Ectodermal cell (in vitro differentiated cells): ENCODE results near the gene HJV.

Source experiments
- H3K27ac ChIP-seq: 2 replicates; pipeline ENCODE4 v1.7.0; 2013; ENCODE audit warnings: mild to moderate bottlenecking, low read depth, low read length; ENCODE audit not compliant: insufficient read depth, poor library complexity, severe bottlenecking
- H3K27me3 ChIP-seq: 2 replicates; pipeline ENCODE4 v1.7.0; 2013; ENCODE audit warnings: mild to moderate bottlenecking, low read length; ENCODE audit not compliant: insufficient read depth, control insufficient read depth, poor library complexity, severe bottlenecking
- H3K36me3 ChIP-seq: one replicate; pipeline ENCODE4 v1.7.0; 2013; ENCODE audit warnings: low read length; ENCODE audit not compliant: control insufficient read depth, insufficient read depth
- H3K4me1 ChIP-seq: one replicate; pipeline ENCODE4 v1.7.0; 2013; ENCODE audit warnings: low read length; ENCODE audit not compliant: control insufficient read depth, insufficient read depth
- H3K4me3 ChIP-seq: 2 replicates; pipeline ENCODE4 v1.7.0; 2013; ENCODE audit warnings: low read depth, low read length, control low read depth; ENCODE audit not compliant: insufficient read depth
- H3K9me3 ChIP-seq: 2 replicates; pipeline ENCODE4 v1.7.0; 2013; ENCODE audit warnings: mild to moderate bottlenecking, low read length, moderate library complexity; ENCODE audit not compliant: control insufficient read depth
- WGBS, 2 experiments: methylation state at CpG; one replicate each; pipeline ENCODE4 v1.1.7; 2013; ENCODE audit warnings: missing lambda C conversion rate in 2 of 2; 5-methylcytosine and 5-hydroxymethylcytosine counted together

HJV gene

DNA sequence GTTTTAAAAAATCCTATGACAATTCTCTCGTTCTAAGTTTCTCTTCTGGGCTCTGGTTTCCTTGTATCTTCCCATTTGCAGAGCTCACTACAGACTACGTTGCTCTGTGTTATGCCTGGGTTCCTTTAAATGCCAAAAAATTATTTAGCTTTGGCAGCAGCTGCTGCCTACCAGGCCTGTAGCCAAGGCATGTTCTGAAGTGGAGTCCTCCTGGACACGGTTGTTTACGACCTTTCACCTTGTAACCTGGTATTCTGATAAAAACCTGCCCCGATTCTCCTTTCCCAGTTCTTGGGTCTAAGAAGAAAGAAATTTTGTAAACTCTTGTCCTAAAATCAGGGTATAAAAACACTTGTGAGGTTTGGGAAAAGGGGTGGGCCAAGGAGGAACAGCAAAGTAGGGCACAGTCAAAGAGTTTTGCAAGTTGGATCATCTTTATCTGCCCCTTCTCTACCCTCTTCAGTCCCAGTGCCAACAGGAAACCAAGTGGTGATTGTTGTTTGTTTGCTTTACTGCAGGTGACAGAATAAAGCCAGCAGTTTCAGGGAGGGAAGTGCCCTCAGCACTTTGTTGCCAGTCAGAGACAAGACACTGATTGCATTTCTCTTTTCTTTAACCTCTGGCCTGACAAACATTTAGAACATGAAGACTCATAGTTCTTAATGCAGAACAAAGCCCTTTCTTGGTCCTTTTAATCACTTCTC lies 22.1 kb downstream of the HJV start:
- Histone ChIP-seq H3K27ac (no peak overlapping the region), H3K4me3 (no peak overlapping the region), H3K9me3 (no peaks in the 10 kb centered on the region), H3K36me3 (peaks cover 9% of the 10 kb centered on the region), H3K4me1 (peaks cover 7% of the 10 kb centered on the region), H3K27me3 (no peaks in the 10 kb centered on the region)
- 91 to 93% methylated on average over 5 of the region's 5 CpGs for WGBS, 2 experiments

DNA sequence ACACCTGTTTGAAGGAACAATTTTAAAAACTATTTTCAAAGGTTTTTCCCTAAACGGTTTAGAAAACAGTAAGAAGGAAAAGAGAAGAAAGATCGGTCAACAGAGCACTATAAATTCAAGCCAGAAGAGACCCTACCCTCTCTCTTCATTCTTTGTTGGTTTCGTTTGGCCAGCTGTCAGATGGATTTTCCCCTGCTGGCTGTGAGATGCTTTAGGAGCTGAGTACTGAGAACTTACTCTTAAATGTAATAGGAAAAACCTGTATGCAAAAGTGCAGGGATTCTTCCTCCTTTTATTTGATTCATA lies 23.9 kb downstream of the HJV start:
- H3K4me1 ChIP-seq, result peaks cover 15% of the 10 kb centered on the region
- peaks cover 24% of the 10 kb centered on the region for H3K36me3 ChIP-seq
- no peak overlapping the region for H3K27ac ChIP-seq
- H3K4me3 ChIP-seq, result peak overlapping the region; percentile 97
- 34 to 55% methylated on average over 1 to 3 of the region's 3 CpGs for WGBS, 2 experiments
- H3K9me3 ChIP-seq, result no peaks in the 10 kb centered on the region
- H3K27me3 ChIP-seq, result no peaks in the 10 kb centered on the region

- Histone ChIP-seq H3K4me3 (peak overlapping the region; percentile 97), H3K36me3 (peaks cover 24% of the 10 kb centered on the region), H3K27ac (no peak overlapping the region), H3K27me3 (no peaks in the 10 kb centered on the region), H3K4me1 (peaks cover 15% of the 10 kb centered on the region), H3K9me3 (no peaks in the 10 kb centered on the region)
- 38 to 50% methylated on average over 12 of the region's 12 CpGs for WGBS, 2 experiments
Measured at GRCh38 chr1:145997016-145997717, 24.4 kb downstream of the HJV start.

- peak within 1 kb of the TSS; percentile 44 for H3K27ac ChIP-seq
- 2% methylated on average over 30 of the region's 30 CpGs for WGBS, 2 experiments
- H3K9me3 ChIP-seq, result no peaks in the 10 kb centered on the region
- peaks cover 15% of the 10 kb centered on the region for H3K4me1 ChIP-seq
- peaks cover 24% of the 10 kb centered on the region for H3K36me3 ChIP-seq
- H3K4me3 ChIP-seq, result peak within 1 kb of the TSS; percentile 97
- H3K27me3 ChIP-seq, result no peaks in the 10 kb centered on the region
Measured at GRCh38 chr1:145996433-145997015, 25.0 kb downstream of the HJV start, which contains the start of gene TXNIP. TSS of gene TXNIP (minus strand) at chr1:145996579. CDS start at chr1:145996266, 313 bp downstream.

GRCh38 chr1:145995964-145996432 lies 25.5 kb downstream of the HJV start:
- no peaks in the 10 kb centered on the region for H3K9me3 ChIP-seq
- H3K4me3 ChIP-seq, result peak overlapping the region; percentile 97
- peaks cover 15% of the 10 kb centered on the region for H3K4me1 ChIP-seq
- H3K27ac ChIP-seq, result peak overlapping the region; percentile 44
- no peaks in the 10 kb centered on the region for H3K27me3 ChIP-seq
- H3K36me3 ChIP-seq, result peaks cover 24% of the 10 kb centered on the region
- WGBS, 2 experiments, result 2 to 3% methylated on average over 11 to 12 of the region's 13 CpGs

DNA sequence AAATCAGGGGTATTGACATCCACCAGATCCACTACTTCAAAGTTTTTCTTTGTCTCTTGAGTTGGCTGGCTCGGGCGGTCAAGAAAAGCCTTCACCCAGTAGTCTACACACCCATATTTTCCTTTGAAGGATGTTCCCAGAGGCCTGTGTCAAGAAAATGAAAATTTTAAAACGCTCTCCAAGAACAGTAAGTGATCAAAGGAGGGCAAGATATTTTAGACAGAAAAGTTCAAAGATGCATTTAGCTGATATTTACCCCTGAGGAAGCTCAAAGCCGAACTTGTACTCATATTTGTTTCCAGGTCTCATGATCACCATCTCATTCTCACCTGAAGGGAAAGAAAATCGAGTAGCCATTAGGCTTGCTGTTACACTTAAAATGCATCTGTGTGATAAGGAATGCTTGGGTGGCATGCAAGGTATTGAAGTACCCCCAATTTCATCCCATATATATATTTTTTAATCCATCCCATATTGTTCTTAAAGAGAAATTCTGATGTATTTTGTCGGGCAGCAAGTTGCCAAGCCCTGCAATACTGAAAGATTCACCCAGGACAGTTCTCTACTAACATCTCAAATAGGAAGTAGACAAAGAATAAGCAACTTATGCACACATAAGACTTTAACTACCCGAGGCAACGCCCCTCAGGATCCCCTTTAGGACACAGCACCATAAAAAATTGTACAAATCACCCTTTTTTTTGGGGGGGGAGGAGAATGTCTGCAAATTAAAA lies 26.2 kb downstream of the HJV start:
- peaks cover 15% of the 10 kb centered on the region for H3K4me1 ChIP-seq
- peak overlapping the region; percentile 97 for H3K4me3 ChIP-seq
- H3K9me3 ChIP-seq, result no peaks in the 10 kb centered on the region
- H3K27me3 ChIP-seq, result no peaks in the 10 kb centered on the region
- no peak overlapping the region for H3K27ac ChIP-seq
- peaks cover 24% of the 10 kb centered on the region for H3K36me3 ChIP-seq
- 54 to 59% methylated on average over 7 to 8 of the region's 8 CpGs for WGBS, 2 experiments

- H3K27me3 ChIP-seq, result no peaks in the 10 kb centered on the region
- 91 to 94% methylated on average over 10 of the region's 10 CpGs for WGBS, 2 experiments
- peaks cover 24% of the 10 kb centered on the region for H3K36me3 ChIP-seq
- no peak overlapping the region for H3K27ac ChIP-seq
- H3K9me3 ChIP-seq, result no peaks in the 10 kb centered on the region
- H3K4me3 ChIP-seq, result peak overlapping the region; percentile 97
- peaks cover 15% of the 10 kb centered on the region for H3K4me1 ChIP-seq
Measured at GRCh38 chr1:145994391-145995120, 27.0 kb downstream of the HJV start.

GRCh38 chr1:145993618-145994390 lies 27.7 kb downstream of the HJV start:
- WGBS, 2 experiments, result 94 to 97% methylated on average over 6 of the region's 6 CpGs
- Histone ChIP-seq H3K27ac (no peak overlapping the region), H3K9me3 (no peaks in the 10 kb centered on the region), H3K4me1 (peaks cover 15% of the 10 kb centered on the region), H3K27me3 (no peaks in the 10 kb centered on the region), H3K4me3 (peak overlapping the region; percentile 97), H3K36me3 (peaks cover 24% of the 10 kb centered on the region)

DNA sequence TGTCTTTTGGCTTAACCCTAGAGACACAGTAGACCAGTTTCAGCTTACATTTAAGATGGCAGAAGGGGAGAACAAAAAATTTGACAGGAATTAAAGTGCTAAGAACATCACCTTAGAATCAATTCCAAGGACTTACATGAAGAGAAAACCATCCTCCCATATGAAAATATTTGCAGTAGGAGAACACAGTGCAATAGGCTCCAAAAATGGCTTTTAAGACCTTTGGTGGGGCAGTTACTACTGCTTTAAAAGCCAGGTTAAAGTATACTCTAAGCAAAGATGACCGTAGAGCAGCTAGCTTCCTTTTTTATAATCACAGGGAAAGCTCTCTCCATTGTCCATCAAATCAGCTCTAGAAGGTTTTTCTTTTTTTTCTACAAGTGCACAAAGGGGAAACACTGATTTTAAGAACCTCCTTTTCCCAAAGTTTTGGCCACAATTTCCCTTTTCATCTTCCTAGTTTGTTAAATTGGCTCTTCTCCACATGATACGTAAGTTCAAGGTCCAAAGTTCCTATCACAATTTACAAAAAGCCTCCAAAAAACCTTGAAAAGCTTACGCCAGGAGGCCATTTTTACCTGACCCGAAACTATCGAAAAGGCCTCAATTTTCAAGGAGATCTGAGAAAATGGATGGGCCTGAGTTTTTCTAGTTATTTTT lies 28.4 kb downstream of the HJV start:
- Histone ChIP-seq H3K27ac (no peak overlapping the region), H3K4me3 (peak overlapping the region; percentile 97), H3K27me3 (no peaks in the 10 kb centered on the region), H3K9me3 (no peaks in the 10 kb centered on the region), H3K36me3 (peaks cover 24% of the 10 kb centered on the region), H3K4me1 (peaks cover 15% of the 10 kb centered on the region)
- 95 to 96% methylated on average over 5 of the region's 5 CpGs for WGBS, 2 experiments
